ENCODE data around the gene NFKBIB. TPM values are rescaled to one million over a fixed set of nuclear protein-coding genes. Genes with fewer than 3 reads are reported as not detected.

NFKBIB gene
- total and polyA plus RNA-seq, 2 of the 8 experiments (the other 6 are each of a cell fraction or from before 2014, with no cell fraction given) = 37.3 to 44.1 TPM

GRCh38 chr19:38868551-38868950 lies 31.2 kb upstream of the NFKBIB start:
- H4K91ac ChIP-seq (replicated peaks; ENCODE audit: insufficient read length, low read length) = no peak overlapping the region
- no peak overlapping the region for H4K5ac ChIP-seq (ENCODE audit: insufficient read length, low read depth, low read length)
- no peak overlapping the region for H2BK5ac ChIP-seq (ENCODE audit: low read depth, low read length)
- H3K27me3 ChIP-seq (replicated peaks in 1 of 4; ENCODE audit: control insufficient read depth in 3 of 4, extremely low read depth in 1 of 4, insufficient read depth in 3 of 4, low read length in 3 of 4) = peaks cover 0 to 11% (median 5%) of the 10 kb centered on the region in 4 experiments; a peak in 5 of 7 replicates
- no peaks in the 10 kb centered on the region for H4K20me1 ChIP-seq (replicated peaks in 1 of 2; ENCODE audit: control insufficient read depth in 1 of 2, insufficient read depth in 2 of 2, low read length in 2 of 2)
- H3K9me3 ChIP-seq (ENCODE audit: insufficient read depth in 2 of 2, low read depth in 1 of 2, low read length in 1 of 2) = no peaks in the 10 kb centered on the region
- H3K4me2 ChIP-seq (ENCODE audit: insufficient read depth in 1 of 2, low read depth in 2 of 2, low read length in 2 of 2) = peak overlapping the region in 1 of 2 experiments; percentile 74; a peak in 1 of 4 replicates
- H3K9ac ChIP-seq (replicated peaks in 1 of 4; ENCODE audit: extremely low read depth in 1 of 4, low read depth in 3 of 4, low read length in 3 of 4) = no peak overlapping the region
- no peak overlapping the region; the same call in 1 of the 2 replicates for H4K8ac ChIP-seq (ENCODE audit: extremely low read depth, insufficient read depth, low read length)
- H3K4me3 ChIP-seq (ENCODE audit: extremely low read depth in 1 of 4, insufficient read depth in 2 of 4, low read depth in 3 of 4, low read length in 4 of 4) = no peak overlapping the region
- peaks cover 7% of the 10 kb centered on the region; the same call in 1 of the 2 replicates for H3K23me2 ChIP-seq (ENCODE audit: low read depth, low read length)
- no peak for TF ChIP-seq HDAC6 (IDR thresholded peaks at IDR 0.05; ENCODE audit: low read depth, low read length)
- no peak for TF ChIP-seq KDM4A (IDR thresholded peaks at IDR 0.05; ENCODE audit: low read depth, low read length, severe bottlenecking)
- no peak for TF ChIP-seq JUND (IDR thresholded peaks at IDR 0.05; ENCODE audit: low read length)
- TF ChIP-seq KDM1A (IDR thresholded peaks at IDR 0.05; ENCODE audit: borderline replicate concordance, low read length) = peak; percentile 38; the same call in 1 of the 2 replicates
- no peak for TF ChIP-seq TEAD4 (IDR thresholded peaks at IDR 0.05; ENCODE audit: low read depth, low read length)
- peak in 1 of 2 experiments; percentile 57; a peak in 1 of 3 replicates for TF ChIP-seq EP300 (IDR thresholded peaks at IDR 0.05; ENCODE audit: borderline replicate concordance in 1 of 2, low read depth in 2 of 2, low read length in 2 of 2)
- TF ChIP-seq CBX8 (IDR thresholded peaks at IDR 0.05; ENCODE audit: borderline replicate concordance, low read depth, low read length) = no peak
- TF ChIP-seq NRF1 (IDR thresholded peaks at IDR 0.05; ENCODE audit: low read depth, low read length) = no peak
- no peak overlapping the region for H2BK20ac ChIP-seq (ENCODE audit: low read length)
- no peak for FAIRE-seq
- ChIA-PET CTCF (ENCODE audit: partially characterized antibody) (interaction anchor here (0.6 to 3.3 kb wide), 11 partner anchors 8 to 209 kb away, joined by 3 to 32 read pairs (median 5); no protein-coding TSS in a partner anchor), POLR2A (ENCODE audit: partially characterized antibody) (interaction anchor here (0.6 to 3.4 kb wide), 11 partner anchors 8 to 1767 kb away, joined by 3 to 33 read pairs (median 4); partner anchors contain the start of genes CCER2, ECH1, HNRNPL and MRPS12)
- no peaks in the 10 kb centered on the region for H3K79me2 ChIP-seq (ENCODE audit: control insufficient read depth in 1 of 2, insufficient read depth in 2 of 2, low read length in 2 of 2)
- no peak overlapping the region for H2AFZ ChIP-seq (ENCODE audit: low read length)
- H3K4ac ChIP-seq (replicated peaks; ENCODE audit: insufficient read length, low read depth, low read length) = no peak overlapping the region
- no peak overlapping the region for H2BK12ac ChIP-seq (ENCODE audit: low read depth, low read length)
- H3K56ac ChIP-seq (replicated peaks; ENCODE audit: insufficient read length, low read depth, low read length) = no peak overlapping the region
- H3K23ac ChIP-seq (ENCODE audit: insufficient read length) = no peak overlapping the region
- DNase-seq (ENCODE audit: low read depth in 1 of 2, low spot score in 2 of 2) = no peak
- H2AK5ac ChIP-seq (ENCODE audit: low read depth, low read length) = no peak overlapping the region
- H3K36me3 ChIP-seq (ENCODE audit: control insufficient read depth in 2 of 4, insufficient read depth in 4 of 4, low read length in 3 of 4) = no peaks in the 10 kb centered on the region
- no peak overlapping the region for H2BK120ac ChIP-seq (replicated peaks; ENCODE audit: low read depth, low read length)
- H3K79me1 ChIP-seq (ENCODE audit: low read depth, low read length) = no peaks in the 10 kb centered on the region
- H2BK15ac ChIP-seq (ENCODE audit: low read length) = peak overlapping the region; percentile 46; the same call in 1 of the 2 replicates
- WGBS, 2 experiments (ENCODE audit: extremely low coverage in 1 of 2, insufficient coverage in 1 of 2, insufficient read length in 1 of 2, insufficient replicate concordance in 2 of 2, low coverage in 1 of 2, low lambda C conversion rate in 2 of 2, missing lambda C conversion rate in 1 of 2) = 94% methylated on average over 6 of the region's 6 CpGs; no CpG with 5 or more reads in 1 of the 2 experiments
- no peak overlapping the region for H3K27ac ChIP-seq (ENCODE audit: low read depth, low read length)
- no peak overlapping the region for H3K14ac ChIP-seq (ENCODE audit: insufficient read length)
- H3K18ac ChIP-seq (ENCODE audit: extremely low read depth, low read length) = no peak overlapping the region
- H3K4me1 ChIP-seq (replicated peaks in 1 of 4; ENCODE audit: control insufficient read depth in 3 of 4, insufficient read depth in 4 of 4, low read length in 3 of 4) = peaks cover 0 to 7% (median 4%) of the 10 kb centered on the region in 4 experiments; a peak in 5 of 7 replicates

All from H1 (cell line).